Karpas-422 (cell line): ENCODE data around the gene LSM11. TPM values are rescaled to one million over a fixed set of nuclear protein-coding genes. Genes with fewer than 3 reads are reported as not detected.
"Not testable (repeated sequence)": the region's sequence is repeated elsewhere in the genome, so short reads cannot be mapped to it uniquely, and the experiment has no call there.

Experiments used
- DNase-seq: peaks from one replicate; pipeline ENCODE4 v3.0.0-alpha.2; 2015
- H2AFZ ChIP-seq: fragments of 200-600 bp; sonication (generic); 2 replicates; pipeline ENCODE4 v1.6.1; 2014; ENCODE audit warnings: antibody characterized with exemption, low read length, mixed read lengths
- H3K27ac ChIP-seq: fragments of 200-600 bp; sonication (generic); 2 replicates; pipeline ENCODE4 v1.5.1; 2014; ENCODE audit warnings: mild to moderate bottlenecking, low read length, moderate library complexity
- H3K27me3 ChIP-seq: fragments of 200-600 bp; sonication (generic); 2 replicates; pipeline ENCODE4 v1.6.1; 2014; ENCODE audit warnings: low read length, mixed read lengths
- H3K36me3 ChIP-seq: fragments of 200-600 bp; sonication (generic); 2 replicates; pipeline ENCODE4 v1.6.1; 2014; ENCODE audit warnings: low read length, mixed read lengths; ENCODE audit not compliant: insufficient read depth
- H3K4me1 ChIP-seq: fragments of 200-600 bp; sonication (generic); 2 replicates; pipeline ENCODE4 v1.6.1; 2014; ENCODE audit warnings: mild to moderate bottlenecking, low read length, mixed read lengths
- H3K4me2 ChIP-seq: fragments of 200-600 bp; sonication (generic); 2 replicates; pipeline ENCODE4 v1.6.1; 2014; ENCODE audit warnings: low read length, low read depth, mild to moderate bottlenecking; ENCODE audit not compliant: poor library complexity, severe bottlenecking
- H3K4me3 ChIP-seq: fragments of 200-600 bp; sonication (generic); 2 replicates; pipeline ENCODE4 v1.5.1; 2014; ENCODE audit warnings: mild to moderate bottlenecking, antibody characterized with exemption, low read length, mixed read lengths
- H3K79me2 ChIP-seq: fragments of 200-600 bp; sonication (generic); 2 replicates; pipeline ENCODE4 v1.6.1; 2014; ENCODE audit warnings: mild to moderate bottlenecking, low read length, mixed read lengths
- H3K9ac ChIP-seq: fragments of 200-600 bp; sonication (generic); 2 replicates; pipeline ENCODE4 v1.6.0; 2014; ENCODE audit warnings: low read length
- H3K9me2 ChIP-seq: fragments of 200-600 bp; sonication (generic), shearing (Covaris generic); replicated peaks from 2 replicates; pipeline ENCODE4 v1.6.0; 2014; ENCODE audit warnings: mild to moderate bottlenecking, low read length, moderate library complexity; ENCODE audit not compliant: insufficient read depth
- H3K9me3 ChIP-seq: fragments of 300-700, 200-600 bp; sonication (generic); 2 replicates; pipeline ENCODE4 v1.6.1; 2014; ENCODE audit warnings: low read length, mixed read lengths
- H4K20me1 ChIP-seq: fragments of 200-600 bp; sonication (generic); 2 replicates; pipeline ENCODE4 v1.6.1; 2014; ENCODE audit warnings: mild to moderate bottlenecking, antibody characterized with exemption, low read length, low read depth; ENCODE audit not compliant: insufficient read depth
- total RNA-seq: library from RNA; depleted of rRNA; stranded (reverse); fragments of >200 nt; shearing (Covaris generic); gene quantifications from 2 replicates; pipeline ENCODE4 v1.2.3, GENCODE V29; 2014; ENCODE audit warnings: low replicate concordance

The LSM11 gene
- total RNA-seq, 1 experiment from 2014 or later, result 5.7 TPM

- no peak for DNase-seq
- peaks cover 10% of the 10 kb centered on the region for H3K4me1 ChIP-seq
- H2AFZ ChIP-seq, result no peak overlapping the region
- H3K36me3 ChIP-seq, result no peaks in the 10 kb centered on the region
- H3K4me2 ChIP-seq, result no peak overlapping the region
- no peaks in the 10 kb centered on the region for H3K27me3 ChIP-seq
- H4K20me1 ChIP-seq, result no peaks in the 10 kb centered on the region
- H3K9ac ChIP-seq, result no peak overlapping the region
- H3K27ac ChIP-seq, result no peak overlapping the region
- H3K9me2 ChIP-seq, result no peaks in the 10 kb centered on the region
- no peaks in the 10 kb centered on the region for H3K79me2 ChIP-seq
- no peak overlapping the region for H3K4me3 ChIP-seq
- no peaks in the 10 kb centered on the region for H3K9me3 ChIP-seq
Observed at GRCh38 chr5:157710882-157711281, 32.6 kb upstream of the LSM11 start.

GRCh38 chr5:157713830-157714595 lies 29.5 kb upstream of the LSM11 start:
- no peaks in the 10 kb centered on the region for H3K27me3 ChIP-seq
- no peaks in the 10 kb centered on the region for H4K20me1 ChIP-seq
- no peak overlapping the region for H3K9ac ChIP-seq
- no peak overlapping the region for H3K4me3 ChIP-seq
- H3K36me3 ChIP-seq, result no peaks in the 10 kb centered on the region
- no peaks in the 10 kb centered on the region for H3K9me2 ChIP-seq
- H2AFZ ChIP-seq, result no peak overlapping the region
- H3K27ac ChIP-seq, result no peak overlapping the region
- no peaks in the 10 kb centered on the region for H3K79me2 ChIP-seq
- H3K4me1 ChIP-seq, result peaks cover 10% of the 10 kb centered on the region
- DNase-seq, result no peak
- peak overlapping the region; percentile 29 for H3K4me2 ChIP-seq
- H3K9me3 ChIP-seq, result no peaks in the 10 kb centered on the region

GRCh38 chr5:157714596-157714864 lies 29.0 kb upstream of the LSM11 start:
- Histone ChIP-seq H3K4me3 (no peak overlapping the region), H3K9me2 (no peaks in the 10 kb centered on the region), H3K36me3 (no peaks in the 10 kb centered on the region), H3K4me1 (peaks cover 13% of the 10 kb centered on the region), H4K20me1 (no peaks in the 10 kb centered on the region), H3K27me3 (no peaks in the 10 kb centered on the region), H2AFZ (no peak overlapping the region), H3K9me3 (no peaks in the 10 kb centered on the region), H3K79me2 (no peaks in the 10 kb centered on the region), H3K27ac (no peak overlapping the region), H3K4me2 (peak overlapping the region; percentile 29), H3K9ac (no peak overlapping the region)
- no peak for DNase-seq

- no peak overlapping the region for H3K4me3 ChIP-seq
- H3K9ac ChIP-seq, result no peak overlapping the region
- no peak overlapping the region for H3K27ac ChIP-seq
- DNase-seq, result peak; percentile 65
- H3K27me3 ChIP-seq, result no peaks in the 10 kb centered on the region
- no peaks in the 10 kb centered on the region for H3K36me3 ChIP-seq
- no peak overlapping the region for H3K4me2 ChIP-seq
- H3K4me1 ChIP-seq, result peaks cover 13% of the 10 kb centered on the region
- H2AFZ ChIP-seq, result no peak overlapping the region
- H3K9me3 ChIP-seq, result no peaks in the 10 kb centered on the region
- no peaks in the 10 kb centered on the region for H3K9me2 ChIP-seq
- no peaks in the 10 kb centered on the region for H4K20me1 ChIP-seq
- no peaks in the 10 kb centered on the region for H3K79me2 ChIP-seq
Observed at GRCh38 chr5:157718519-157718918, 25.0 kb upstream of the LSM11 start.

GRCh38 chr5:157719245-157719644 lies 24.3 kb upstream of the LSM11 start:
- H3K9me3 ChIP-seq, result no peaks in the 10 kb centered on the region
- no peaks in the 10 kb centered on the region for H4K20me1 ChIP-seq
- H3K9me2 ChIP-seq, result no peaks in the 10 kb centered on the region
- no peaks in the 10 kb centered on the region for H3K79me2 ChIP-seq
- no peaks in the 10 kb centered on the region for H3K36me3 ChIP-seq
- H3K4me3 ChIP-seq, result no peak overlapping the region
- H3K4me1 ChIP-seq, result peaks cover 12% of the 10 kb centered on the region
- H3K9ac ChIP-seq, result no peak overlapping the region
- no peak overlapping the region for H3K27ac ChIP-seq
- H3K4me2 ChIP-seq, result no peak overlapping the region
- no peaks in the 10 kb centered on the region for H3K27me3 ChIP-seq
- no peak overlapping the region for H2AFZ ChIP-seq
- DNase-seq, result peak; percentile 47

- Histone ChIP-seq H4K20me1 (no peaks in the 10 kb centered on the region), H3K27ac (no peak overlapping the region), H3K4me3 (no peak overlapping the region), H3K9me2 (no peaks in the 10 kb centered on the region), H3K9me3 (no peaks in the 10 kb centered on the region), H3K27me3 (no peaks in the 10 kb centered on the region), H3K9ac (no peak overlapping the region), H3K79me2 (no peaks in the 10 kb centered on the region), H3K36me3 (no peaks in the 10 kb centered on the region), H3K4me2 (no peak overlapping the region), H2AFZ (no peak overlapping the region), H3K4me1 (peaks cover 10% of the 10 kb centered on the region)
- DNase-seq, result no peak
Observed at GRCh38 chr5:157721159-157721558, 22.4 kb upstream of the LSM11 start.

GRCh38 chr5:157722895-157723294 lies 20.6 kb upstream of the LSM11 start:
- not testable (repeated sequence) for H3K27ac ChIP-seq, H3K79me2 ChIP-seq, H2AFZ ChIP-seq, H3K36me3 ChIP-seq, H3K4me3 ChIP-seq, H3K4me2 ChIP-seq, H3K9me3 ChIP-seq, H3K9ac ChIP-seq, DNase-seq, H4K20me1 ChIP-seq, H3K9me2 ChIP-seq, H3K27me3 ChIP-seq
- H3K4me1 ChIP-seq, result peaks cover 10% of the 10 kb centered on the region

GRCh38 chr5:157726607-157727006 lies 16.9 kb upstream of the LSM11 start:
- H3K9ac ChIP-seq, H3K9me3 ChIP-seq, H3K36me3 ChIP-seq, DNase-seq, H3K4me2 ChIP-seq, H3K27ac ChIP-seq, H4K20me1 ChIP-seq, H3K4me3 ChIP-seq, H2AFZ ChIP-seq, H3K9me2 ChIP-seq, H3K79me2 ChIP-seq, H3K27me3 ChIP-seq: not testable (repeated sequence)
- peaks cover 32% of the 10 kb centered on the region for H3K4me1 ChIP-seq

GRCh38 chr5:157727858-157728257 lies 15.7 kb upstream of the LSM11 start:
- DNase-seq, H4K20me1 ChIP-seq, H3K9me3 ChIP-seq, H3K9me2 ChIP-seq, H3K27me3 ChIP-seq, H3K36me3 ChIP-seq, H3K4me3 ChIP-seq, H3K9ac ChIP-seq, H2AFZ ChIP-seq, H3K4me2 ChIP-seq, H3K27ac ChIP-seq: not testable (repeated sequence)
- Histone ChIP-seq H3K4me1 (peaks cover 39% of the 10 kb centered on the region), H3K79me2 (peaks cover 18% of the 10 kb centered on the region)
